Activated naive CD4-positive, alpha-beta T cell treated with anti-CD3 and anti-CD28 coated beads, Interleukin-2, amount 10 ng/mL, durations not matched to agents 7 days and 5 days (primary cell): Measurements from ENCODE around the gene SNAPC5.

Experiments
- CTCF ChIA-PET: fragments of 350-600 bp; sonication (Branson Sonifier 250); formaldehyde crosslinking; loops from one replicate; lab custom pipeline; 2021; ENCODE audit warnings: antibody characterized with exemption; lab: Charles Lee
- DNase-seq: peaks from one replicate; pipeline ENCODE4 v3.0.0-alpha.2; 2020
- H3K27ac Mint-ChIP-seq: one replicate; pipeline ENCODE4 v1.8.0; 2021; ENCODE audit warnings: mild to moderate bottlenecking, moderate library complexity, mixed read lengths
- H3K27me3 Mint-ChIP-seq: one replicate; pipeline ENCODE4 v1.8.0; 2021; ENCODE audit warnings: mild to moderate bottlenecking, mixed read lengths
- H3K36me3 Mint-ChIP-seq: one replicate; pipeline ENCODE4 v1.8.0; 2021; ENCODE audit warnings: mixed read lengths
- H3K4me1 Mint-ChIP-seq: one replicate; pipeline ENCODE4 v1.8.0; 2021; ENCODE audit warnings: mixed read lengths
- H3K4me3 Mint-ChIP-seq: one replicate; pipeline ENCODE4 v1.8.0; 2021; ENCODE audit warnings: mild to moderate bottlenecking, moderate library complexity, mixed read lengths
- H3K9me3 Mint-ChIP-seq: one replicate; pipeline ENCODE4 v1.8.0; 2021; ENCODE audit warnings: mixed read lengths

Gene SNAPC5, protein sequence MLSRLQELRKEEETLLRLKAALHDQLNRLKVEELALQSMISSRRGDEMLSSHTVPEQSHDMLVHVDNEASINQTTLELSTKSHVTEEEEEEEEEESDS

DNA sequence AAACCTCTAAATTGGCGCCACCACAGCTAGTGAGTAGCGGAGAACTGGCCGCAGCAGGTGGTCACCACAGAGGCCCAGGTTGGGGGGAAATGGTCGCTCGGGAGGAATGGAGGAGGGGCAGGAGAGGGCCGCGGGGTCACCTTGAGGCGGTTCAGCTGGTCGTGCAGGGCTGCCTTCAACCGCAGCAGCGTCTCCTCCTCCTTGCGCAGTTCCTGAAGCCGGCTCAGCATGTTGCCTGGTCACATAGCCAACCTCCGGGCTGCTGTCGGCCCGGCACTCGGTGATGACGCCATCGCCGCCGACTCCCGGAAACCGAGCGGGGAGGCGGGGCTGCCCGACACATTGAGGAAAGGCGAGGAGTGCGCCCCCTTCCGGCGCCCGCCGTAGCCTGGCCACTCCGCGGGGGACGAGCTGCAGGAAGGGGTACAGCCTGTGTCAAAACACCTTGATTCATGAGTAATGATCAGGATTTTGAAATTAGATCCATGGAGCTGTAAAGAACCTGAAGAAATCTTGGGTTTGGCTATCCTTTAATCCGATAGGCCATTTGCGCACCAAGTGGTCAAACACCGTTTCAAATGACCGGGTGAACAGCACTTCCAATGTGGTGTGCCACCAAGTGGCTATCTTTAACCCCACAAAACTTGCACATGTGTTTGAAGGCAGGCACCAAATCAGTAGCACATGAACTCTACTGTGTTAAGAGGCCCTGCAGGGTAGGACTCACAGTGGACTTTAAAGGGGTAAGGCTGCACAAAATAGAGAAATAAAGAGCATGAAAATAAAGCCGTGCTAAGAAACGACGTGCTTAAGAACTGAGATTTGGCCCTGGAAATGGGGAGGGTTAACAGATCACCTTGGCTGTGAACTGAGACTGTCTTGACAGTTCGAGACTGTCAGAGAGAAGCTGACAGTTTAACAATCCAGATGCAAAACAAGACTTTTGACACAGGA is at the start of gene SNAPC5:
Gene SNAPC5, minus strand, starts transcription at position 261 of the 954 bp plus-strand sequence. Its CDS starts 31 bp downstream, at position 230.
- peaks cover 61% of the 10 kb centered on the region for H3K4me1 Mint-ChIP-seq
- DNase-seq = peak; percentile 98
- H3K36me3 Mint-ChIP-seq = peaks cover 84% of the 10 kb centered on the region
- H3K9me3 Mint-ChIP-seq = no peaks in the 10 kb centered on the region
- peak within 1 kb of the TSS; percentile 97 for H3K4me3 Mint-ChIP-seq
- H3K27ac Mint-ChIP-seq = peak within 1 kb of the TSS; percentile 97
- H3K27me3 Mint-ChIP-seq = no peaks in the 10 kb centered on the region
- CTCF ChIA-PET = interaction anchor here (0.6 to 4.1 kb wide), 31 partner anchors 9 to 1172 kb away, joined by 3 to 60 read pairs (median 5); partner anchors contain the start of genes DIS3L, MAP2K1 and TIPIN

DNA sequence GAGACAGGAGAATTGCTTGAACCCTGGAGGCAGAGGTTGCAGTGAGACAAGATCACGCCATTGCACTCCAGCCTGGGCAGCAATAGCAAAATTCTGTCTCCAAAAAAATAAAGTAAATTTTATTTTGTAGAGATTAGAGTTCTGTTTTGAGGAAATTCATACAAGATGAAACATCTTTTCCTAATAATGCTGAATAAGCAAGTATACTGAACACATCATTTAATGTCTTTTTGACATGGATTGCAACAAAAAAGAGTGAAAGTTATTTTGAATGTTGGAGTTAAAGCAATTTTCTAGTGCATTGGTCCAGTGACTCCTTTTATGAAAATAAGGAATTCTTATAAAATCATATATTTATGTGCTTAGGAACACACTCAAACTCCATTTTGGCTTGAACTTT is 47.7 kb upstream of the SNAPC5 start:
- H3K4me3 Mint-ChIP-seq = no peak overlapping the region
- DNase-seq = no peak
- no peaks in the 10 kb centered on the region for H3K4me1 Mint-ChIP-seq
- H3K36me3 Mint-ChIP-seq = peaks cover 21% of the 10 kb centered on the region
- H3K27ac Mint-ChIP-seq = no peak overlapping the region
- CTCF ChIA-PET = no interaction called here
- H3K9me3 Mint-ChIP-seq = no peaks in the 10 kb centered on the region
- H3K27me3 Mint-ChIP-seq = no peaks in the 10 kb centered on the region

DNA sequence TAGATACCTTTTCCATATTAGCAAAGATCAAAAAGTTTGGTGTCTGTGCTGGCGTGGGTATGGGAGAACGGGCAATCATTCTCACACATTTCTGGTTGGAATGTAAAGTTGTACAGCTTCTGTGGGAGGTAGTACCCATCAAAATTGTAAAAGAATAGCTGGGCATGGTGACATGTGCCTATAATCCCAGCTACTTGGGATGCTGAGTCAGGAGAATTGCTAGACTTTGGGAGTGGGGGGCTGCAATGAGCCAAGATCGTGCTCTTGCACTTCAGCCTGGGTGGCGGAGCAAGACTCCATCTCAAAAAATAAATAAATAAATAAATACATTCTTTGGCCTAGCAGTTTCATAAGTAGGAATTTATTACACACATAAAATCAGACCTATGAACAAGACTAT is 45.3 kb upstream of the SNAPC5 start:
- no peaks in the 10 kb centered on the region for H3K9me3 Mint-ChIP-seq
- H3K4me3 Mint-ChIP-seq = no peak overlapping the region
- CTCF ChIA-PET = no interaction called here
- no peak overlapping the region for H3K27ac Mint-ChIP-seq
- H3K36me3 Mint-ChIP-seq = peaks cover 29% of the 10 kb centered on the region
- no peaks in the 10 kb centered on the region for H3K4me1 Mint-ChIP-seq
- DNase-seq = no peak
- H3K27me3 Mint-ChIP-seq = no peaks in the 10 kb centered on the region

DNA sequence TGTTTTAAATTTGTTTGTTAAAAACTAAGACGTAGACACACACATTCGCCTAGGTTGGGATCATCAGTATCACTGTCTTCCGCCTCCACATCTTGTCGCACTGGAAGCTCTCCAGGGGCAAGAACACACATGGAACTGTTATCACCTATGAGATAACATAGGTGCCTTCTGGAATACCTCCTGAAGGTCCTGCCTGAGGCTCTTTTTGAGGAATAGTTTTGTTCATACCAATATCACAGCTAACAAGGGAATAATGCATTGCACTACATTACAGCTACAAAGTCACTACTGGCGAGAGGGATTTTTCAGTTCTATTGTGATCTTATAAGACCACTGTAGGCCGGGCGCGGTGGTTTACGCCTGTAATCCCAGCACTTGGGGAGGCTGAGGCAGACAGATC is 37.5 kb upstream of the SNAPC5 start:
- Mint-ChIP-seq H3K27ac (no peak overlapping the region), H3K4me3 (no peak overlapping the region), H3K36me3 (peaks cover 25% of the 10 kb centered on the region), H3K9me3 (no peaks in the 10 kb centered on the region), H3K4me1 (no peaks in the 10 kb centered on the region), H3K27me3 (no peaks in the 10 kb centered on the region)
- DNase-seq = no peak
- CTCF ChIA-PET = interaction anchor here (0.6 to 0.7 kb wide), 2 partner anchors 37 to 330 kb away, joined by 3 read pairs; no protein-coding TSS in a partner anchor

DNA sequence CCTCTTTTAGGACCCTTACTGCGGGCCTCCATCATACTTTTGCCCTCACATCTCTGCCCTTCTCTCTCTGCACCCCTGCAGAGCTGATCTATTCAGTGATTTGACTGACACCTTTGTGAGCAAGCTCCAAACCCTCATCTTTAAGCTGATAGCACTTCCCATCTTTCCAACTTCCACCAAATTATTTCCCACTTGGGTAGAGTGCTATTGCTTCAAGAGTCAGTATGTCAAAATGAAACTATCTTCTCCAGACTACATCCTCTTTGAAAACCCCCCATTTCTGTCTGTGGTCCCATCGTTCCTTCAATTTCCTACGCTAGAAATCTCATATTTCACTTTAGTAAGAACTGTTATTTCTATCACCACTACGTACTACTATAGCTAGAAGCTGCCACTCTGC is 27.3 kb upstream of the SNAPC5 start:
- CTCF ChIA-PET = no interaction called here
- no peaks in the 10 kb centered on the region for H3K9me3 Mint-ChIP-seq
- DNase-seq = no peak
- H3K36me3 Mint-ChIP-seq = peaks cover 41% of the 10 kb centered on the region
- H3K27ac Mint-ChIP-seq = no peak overlapping the region
- H3K27me3 Mint-ChIP-seq = no peaks in the 10 kb centered on the region
- no peak overlapping the region for H3K4me3 Mint-ChIP-seq
- no peaks in the 10 kb centered on the region for H3K4me1 Mint-ChIP-seq

DNA sequence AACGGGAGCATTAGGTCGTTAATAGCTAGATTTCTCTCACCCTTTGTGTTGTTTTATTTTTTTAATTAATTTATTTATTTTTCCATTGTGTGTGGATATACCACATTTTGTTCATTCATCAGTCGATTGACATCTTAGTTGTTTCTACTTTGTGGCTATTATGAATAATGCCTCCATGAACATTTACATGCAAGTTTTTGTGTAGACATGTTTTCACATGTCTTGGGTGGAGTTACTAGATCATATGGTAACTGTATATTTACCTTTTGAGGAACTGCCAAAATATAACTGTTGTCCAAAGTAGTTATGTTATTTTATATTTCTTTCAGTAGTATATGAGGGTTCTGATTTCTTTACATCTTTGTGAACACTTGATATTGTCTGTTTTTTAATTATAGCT is 26.4 kb upstream of the SNAPC5 start:
- Mint-ChIP-seq H3K4me3 (no peak overlapping the region), H3K4me1 (no peaks in the 10 kb centered on the region), H3K9me3 (no peaks in the 10 kb centered on the region), H3K36me3 (peaks cover 36% of the 10 kb centered on the region), H3K27me3 (no peaks in the 10 kb centered on the region), H3K27ac (no peak overlapping the region)
- CTCF ChIA-PET = no interaction called here
- no peak for DNase-seq

DNA sequence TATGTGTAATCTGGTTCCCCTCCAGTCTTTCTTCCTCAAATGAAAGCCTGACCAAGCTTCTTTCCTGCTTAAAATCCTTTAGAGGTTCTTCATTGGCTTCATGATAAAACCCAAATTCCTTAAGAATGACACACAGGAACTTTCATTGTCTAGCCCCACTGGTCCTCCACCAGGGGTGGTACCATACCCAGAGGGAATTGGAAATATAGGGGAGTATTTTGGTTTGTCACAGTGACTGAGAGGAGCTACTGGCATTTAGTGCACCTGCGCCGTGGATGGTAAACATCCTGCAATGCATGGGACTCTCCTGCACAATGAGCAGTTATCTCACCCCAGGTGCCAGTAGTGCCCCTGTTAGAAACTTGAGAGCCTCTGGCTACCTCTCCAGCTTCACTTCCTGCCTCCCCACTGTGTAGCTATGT is 18.4 kb upstream of the SNAPC5 start:
- CTCF ChIA-PET = interaction anchor here (0.6 kb wide), 1 partner anchor 88 kb away, joined by 3 read pairs; no protein-coding TSS in a partner anchor
- H3K4me1 Mint-ChIP-seq = no peaks in the 10 kb centered on the region
- no peak overlapping the region for H3K27ac Mint-ChIP-seq
- H3K4me3 Mint-ChIP-seq = no peak overlapping the region
- H3K36me3 Mint-ChIP-seq = peaks cover 23% of the 10 kb centered on the region
- no peak for DNase-seq
- H3K9me3 Mint-ChIP-seq = no peaks in the 10 kb centered on the region
- no peaks in the 10 kb centered on the region for H3K27me3 Mint-ChIP-seq

DNA sequence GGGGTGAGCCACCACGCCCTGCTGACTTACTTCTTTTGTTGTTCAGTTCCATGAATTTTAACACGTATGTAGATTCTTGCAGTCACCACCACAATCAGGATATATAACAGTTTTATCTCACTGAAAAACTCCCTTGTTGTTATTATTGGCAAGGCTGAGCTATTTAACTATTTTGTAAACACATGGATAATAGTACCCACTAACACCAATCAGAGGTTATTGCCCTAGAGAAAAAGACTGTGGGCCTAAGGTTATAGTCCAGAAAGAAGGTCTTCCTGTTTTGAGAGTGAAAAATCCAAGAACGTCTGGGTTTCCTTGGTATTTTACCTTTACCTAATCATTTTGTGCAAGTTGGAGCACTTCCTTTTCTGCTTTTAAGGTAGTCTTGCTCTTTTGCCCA is 17.0 kb upstream of the SNAPC5 start:
- Mint-ChIP-seq H3K27me3 (no peaks in the 10 kb centered on the region), H3K36me3 (peaks cover 22% of the 10 kb centered on the region), H3K27ac (no peak overlapping the region), H3K9me3 (no peaks in the 10 kb centered on the region), H3K4me3 (no peak overlapping the region), H3K4me1 (no peaks in the 10 kb centered on the region)
- DNase-seq = no peak
- CTCF ChIA-PET = interaction anchor here (0.6 kb wide), 1 partner anchor 645 kb away, joined by 3 read pairs; the partner anchor contains the start of gene RAB11A

DNA sequence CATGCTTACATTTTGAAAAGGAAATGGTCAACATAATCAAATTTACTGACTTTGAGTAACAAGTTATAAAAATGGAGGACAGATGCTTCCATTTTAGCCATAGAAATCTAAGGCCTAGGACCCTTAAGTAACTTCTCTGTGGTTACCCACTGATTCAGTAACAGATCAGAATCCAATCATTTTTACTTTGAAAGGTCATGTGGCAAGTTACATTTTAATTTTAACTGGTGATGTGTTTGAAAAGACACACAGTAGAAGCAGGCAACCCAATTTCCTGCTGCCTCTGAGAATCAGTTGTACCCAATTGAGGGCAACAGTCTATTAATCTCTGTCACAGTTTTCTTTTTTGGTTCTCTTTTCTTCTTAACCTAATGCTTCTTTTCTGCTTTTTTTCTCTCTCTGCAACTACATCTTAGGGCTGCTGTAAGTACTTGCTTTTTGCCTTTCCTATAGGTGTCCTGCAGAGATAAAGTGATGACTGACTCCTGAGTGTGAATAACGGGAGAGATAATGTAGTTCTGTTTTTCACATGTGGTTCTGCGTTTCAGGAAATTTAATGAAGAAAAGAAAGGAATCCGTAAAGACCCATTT is 10.8 kb upstream of the SNAPC5 start:
- H3K27me3 Mint-ChIP-seq = no peaks in the 10 kb centered on the region
- H3K4me3 Mint-ChIP-seq = no peak overlapping the region
- no peak overlapping the region for H3K27ac Mint-ChIP-seq

DNA sequence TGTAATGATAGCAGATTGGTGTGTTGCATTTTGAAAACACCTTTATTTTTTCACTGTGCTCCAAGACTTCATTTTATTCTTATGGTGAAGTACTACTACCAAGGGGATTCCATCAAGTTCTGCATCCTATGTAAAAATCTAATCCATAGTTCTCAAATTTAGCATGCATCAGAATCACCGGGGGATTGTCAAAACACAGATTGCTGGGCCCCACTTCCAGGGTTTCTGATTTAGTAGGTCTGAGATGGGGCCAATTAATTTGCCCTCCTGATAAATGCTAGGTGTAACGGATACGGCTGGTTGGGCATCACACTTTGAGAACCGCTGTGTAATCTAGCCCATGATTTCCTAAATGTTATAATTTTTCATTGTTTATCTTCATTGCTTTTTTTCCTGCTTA is 8.3 kb upstream of the SNAPC5 start:
- CTCF ChIA-PET = interaction anchor here (1.3 kb wide), 1 partner anchor 120 kb away, joined by 4 read pairs; no protein-coding TSS in a partner anchor
- peak overlapping the region; percentile 97 for H3K27ac Mint-ChIP-seq
- peaks cover 35% of the 10 kb centered on the region for H3K36me3 Mint-ChIP-seq
- no peak for DNase-seq
- peaks cover 57% of the 10 kb centered on the region for H3K4me1 Mint-ChIP-seq
- no peaks in the 10 kb centered on the region for H3K27me3 Mint-ChIP-seq
- H3K4me3 Mint-ChIP-seq = peak overlapping the region; percentile 100
- no peaks in the 10 kb centered on the region for H3K9me3 Mint-ChIP-seq

More for the DNA sequence above, 10.8 kb upstream of the SNAPC5 start:
- Mint-ChIP-seq H3K36me3 (peaks cover 11% of the 10 kb centered on the region), H3K4me1 (peaks cover 34% of the 10 kb centered on the region), H3K9me3 (no peaks in the 10 kb centered on the region)
- CTCF ChIA-PET = no interaction called here
- no peak for DNase-seq

DNA sequence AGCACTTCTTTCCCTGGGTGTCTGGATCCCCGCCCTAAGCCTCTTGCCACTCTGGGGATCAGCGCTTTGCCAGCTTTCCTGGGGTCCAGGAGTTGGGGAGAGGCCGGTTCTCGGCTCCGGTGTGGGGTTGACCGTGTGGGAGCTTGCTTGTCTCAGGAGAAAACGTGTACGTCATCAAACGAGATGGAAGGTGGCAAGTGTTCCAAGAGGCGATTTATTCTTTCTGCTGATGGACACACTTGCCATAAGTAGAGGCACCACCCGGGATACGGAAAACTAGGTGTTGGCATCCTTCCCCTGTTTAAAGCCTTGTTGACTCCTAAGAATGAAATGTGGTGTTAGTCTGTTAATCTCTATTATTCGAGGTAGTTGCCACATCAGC is 7.9 kb upstream of the SNAPC5 start:
- H3K4me3 Mint-ChIP-seq = peak overlapping the region; percentile 100
- no peaks in the 10 kb centered on the region for H3K27me3 Mint-ChIP-seq
- no peaks in the 10 kb centered on the region for H3K9me3 Mint-ChIP-seq
- DNase-seq = no peak
- H3K36me3 Mint-ChIP-seq = peaks cover 39% of the 10 kb centered on the region
- H3K27ac Mint-ChIP-seq = peak overlapping the region; percentile 97
- peaks cover 61% of the 10 kb centered on the region for H3K4me1 Mint-ChIP-seq
- CTCF ChIA-PET = interaction anchor here (1.3 kb wide), 1 partner anchor 119 kb away, joined by 4 read pairs; no protein-coding TSS in a partner anchor

DNA sequence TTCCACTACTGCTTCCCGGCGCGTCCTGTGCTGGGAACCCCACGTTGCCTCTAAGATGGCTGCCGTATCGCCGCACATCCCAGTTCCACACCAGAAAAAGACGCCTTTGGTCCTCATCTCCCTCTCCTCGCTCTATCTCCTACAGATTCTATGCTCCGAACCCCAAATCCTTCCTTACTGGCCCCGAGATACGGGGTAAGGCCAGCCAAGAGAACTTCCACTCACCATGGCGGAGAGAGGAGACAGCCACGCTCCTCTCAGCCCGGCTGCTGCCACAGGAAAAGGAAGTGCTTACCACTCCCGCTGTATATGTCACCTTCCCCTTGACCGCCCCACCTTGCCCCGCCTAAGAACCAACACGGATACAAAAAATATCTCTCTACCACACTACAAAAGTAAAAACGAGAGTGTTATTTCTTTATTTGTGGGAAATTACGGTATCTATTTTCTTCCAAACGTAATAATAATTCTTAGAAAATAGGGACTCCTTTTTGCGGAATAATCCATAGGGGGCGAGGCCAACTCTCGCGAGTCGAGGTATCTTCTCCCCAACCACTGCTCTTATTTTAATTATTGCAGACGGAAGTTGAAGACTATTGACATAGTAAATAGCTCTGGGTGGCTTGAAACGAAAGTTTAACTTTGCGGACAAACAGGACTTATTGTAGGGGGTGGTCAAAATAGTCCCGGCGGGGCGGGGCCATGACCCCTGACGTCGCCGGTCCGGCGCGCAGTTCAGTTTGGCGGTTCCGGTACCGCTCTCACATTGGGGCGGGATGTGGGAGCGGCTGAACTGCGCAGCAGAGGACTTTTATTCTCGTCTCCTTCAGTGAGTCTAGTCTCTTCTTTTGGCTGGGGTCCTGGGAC is 7.2 kb upstream of the SNAPC5 start, which contains the start of the genes RPL4 and ZWILCH:
Gene RPL4, minus strand, starts transcription at position 293 of the 867 bp plus-strand sequence. Its CDS starts 65 bp downstream, at position 228.
Gene ZWILCH, plus strand, starts transcription at position 764 of the 867 bp plus-strand sequence. Its CDS starts 13 bp downstream, at position 777.
- H3K27ac Mint-ChIP-seq = peak within 1 kb of the TSS; percentile 97
- CTCF ChIA-PET = interaction anchor here (1.3 kb wide), 1 partner anchor 119 kb away, joined by 4 read pairs; no protein-coding TSS in a partner anchor
- H3K27me3 Mint-ChIP-seq = no peaks in the 10 kb centered on the region
- H3K4me1 Mint-ChIP-seq = peaks cover 67% of the 10 kb centered on the region
- H3K36me3 Mint-ChIP-seq = peaks cover 45% of the 10 kb centered on the region
- no peaks in the 10 kb centered on the region for H3K9me3 Mint-ChIP-seq
- DNase-seq = peak; percentile 87
- peak within 1 kb of the TSS; percentile 100 for H3K4me3 Mint-ChIP-seq
